ENCODE measurements around the gene SP5.

GRCh38 chr2:170717599-170717963 is 2.4 kb downstream of the SP5 start:
- TF ChIP-seq EZH2 (IDR thresholded peaks at IDR 0.05; ENCODE audit: insufficient read depth, low read length) = no peak
- TF ChIP-seq, protein P1, sequence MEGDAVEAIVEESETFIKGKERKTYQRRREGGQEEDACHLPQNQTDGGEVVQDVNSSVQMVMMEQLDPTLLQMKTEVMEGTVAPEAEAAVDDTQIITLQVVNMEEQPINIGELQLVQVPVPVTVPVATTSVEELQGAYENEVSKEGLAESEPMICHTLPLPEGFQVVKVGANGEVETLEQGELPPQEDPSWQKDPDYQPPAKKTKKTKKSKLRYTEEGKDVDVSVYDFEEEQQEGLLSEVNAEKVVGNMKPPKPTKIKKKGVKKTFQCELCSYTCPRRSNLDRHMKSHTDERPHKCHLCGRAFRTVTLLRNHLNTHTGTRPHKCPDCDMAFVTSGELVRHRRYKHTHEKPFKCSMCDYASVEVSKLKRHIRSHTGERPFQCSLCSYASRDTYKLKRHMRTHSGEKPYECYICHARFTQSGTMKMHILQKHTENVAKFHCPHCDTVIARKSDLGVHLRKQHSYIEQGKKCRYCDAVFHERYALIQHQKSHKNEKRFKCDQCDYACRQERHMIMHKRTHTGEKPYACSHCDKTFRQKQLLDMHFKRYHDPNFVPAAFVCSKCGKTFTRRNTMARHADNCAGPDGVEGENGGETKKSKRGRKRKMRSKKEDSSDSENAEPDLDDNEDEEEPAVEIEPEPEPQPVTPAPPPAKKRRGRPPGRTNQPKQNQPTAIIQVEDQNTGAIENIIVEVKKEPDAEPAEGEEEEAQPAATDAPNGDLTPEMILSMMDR (IDR thresholded peaks at IDR 0.05; ENCODE audit: insufficient read depth, low read depth, low read length) = no peak
